SK-N-DZ (cell line): ENCODE data around the gene CCIN. TPM values are rescaled to one million over a fixed set of nuclear protein-coding genes. Genes with fewer than 3 reads are reported as not detected.
A peak's percentile ranks its signal among the peaks of the same experiment; 100 is the strongest.
"Not testable (repeated sequence)": the region's sequence is repeated elsewhere in the genome, so short reads cannot be mapped to it uniquely, and the experiment has no call there.

Experiments
- DNase-seq: peaks from one replicate; pipeline ENCODE4 v3.0.0-alpha.2; 2015; ENCODE audit warnings: low spot score
- polyA plus RNA-seq, 2 experiments: library from polyadenylated mRNA; depleted of rRNA; stranded (reverse); fragments of >200 nt; gene quantifications; 2 replicates each; pipeline ENCODE4 v1.2.3, GENCODE V29; 2014

Gene CCIN
- polyA plus RNA-seq (2014; cell fraction: cytosol; rRNA removed) = 0.06 TPM in 1 of 2 replicates, not detected in the other
- 0.09 TPM in 1 of 2 replicates, not detected in the other for polyA plus RNA-seq (2014; cell fraction: nucleus; rRNA removed)

GRCh38 chr9:36169166-36169565 lies at the start of gene CCIN:
CCIN (plus strand) TSS chr9:36169388; CDS start chr9:36169503, 115 bp downstream.
- no peak for DNase-seq

- DNase-seq = no peak
These were observed 49.7 kb upstream of the CCIN start for GRCh38 chr9:36119476-36119875.

DNA sequence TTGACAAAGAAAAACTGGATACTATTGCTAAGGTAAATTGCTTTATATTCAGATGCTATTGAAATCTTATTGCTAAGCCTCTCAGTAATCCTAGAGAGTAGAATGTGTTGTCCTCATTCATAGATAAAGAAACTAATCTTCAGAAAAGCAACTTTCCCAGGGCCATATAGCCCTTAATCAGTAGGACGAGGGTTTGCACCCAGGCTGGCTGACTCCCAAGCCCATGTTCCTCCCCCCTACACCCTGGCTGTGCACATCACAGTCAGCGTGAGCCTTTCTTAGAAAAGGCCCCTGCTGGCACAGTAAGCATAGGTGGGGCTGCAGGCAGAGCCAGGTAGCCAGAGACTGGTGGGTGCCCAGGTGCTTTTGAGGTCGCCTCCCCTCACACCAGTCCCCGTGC lies 48.5 kb upstream of the CCIN start:
- DNase-seq = no peak

GRCh38 chr9:36121971-36122370 lies 47.2 kb upstream of the CCIN start:
- no peak for DNase-seq

GRCh38 chr9:36123515-36123914 lies 45.7 kb upstream of the CCIN start:
- DNase-seq = no peak

GRCh38 chr9:36125062-36125855 lies 43.9 kb upstream of the CCIN start:
- no peak for DNase-seq

DNA sequence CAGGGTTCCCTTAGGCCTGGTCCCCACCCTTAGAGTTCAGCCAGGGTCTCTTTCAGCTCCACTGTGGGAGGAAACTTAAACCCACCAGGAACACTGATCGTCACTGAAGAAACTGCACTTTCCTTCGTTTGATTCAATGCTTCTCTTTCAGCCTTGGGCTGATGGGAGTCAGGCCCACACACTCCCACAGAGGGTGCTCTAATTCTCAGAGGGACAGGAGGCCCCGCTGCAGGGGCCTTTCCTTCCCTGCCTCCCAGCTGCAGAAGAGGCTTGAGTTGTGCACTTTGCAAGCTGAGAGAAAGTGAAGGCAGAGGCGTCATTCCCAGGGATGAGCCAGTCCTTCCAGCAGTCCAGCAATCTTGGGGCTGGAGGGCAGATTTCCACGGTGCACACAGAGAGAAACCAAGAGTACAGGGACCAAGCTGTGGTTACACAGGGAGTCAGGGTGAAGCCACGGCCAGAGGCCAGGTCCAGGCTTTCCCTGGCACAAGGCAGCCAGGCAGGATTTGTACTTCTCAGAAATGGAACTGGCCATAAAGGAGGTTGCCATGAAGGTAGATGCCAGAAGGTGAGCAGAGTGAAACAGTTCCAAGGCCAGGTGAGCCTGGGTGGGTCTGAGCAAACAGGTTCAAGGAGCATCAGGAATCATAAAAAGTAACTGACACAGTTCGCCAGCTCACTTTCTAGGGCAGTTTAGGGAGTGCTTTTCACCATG lies 43.0 kb upstream of the CCIN start:
- no peak for DNase-seq

DNA sequence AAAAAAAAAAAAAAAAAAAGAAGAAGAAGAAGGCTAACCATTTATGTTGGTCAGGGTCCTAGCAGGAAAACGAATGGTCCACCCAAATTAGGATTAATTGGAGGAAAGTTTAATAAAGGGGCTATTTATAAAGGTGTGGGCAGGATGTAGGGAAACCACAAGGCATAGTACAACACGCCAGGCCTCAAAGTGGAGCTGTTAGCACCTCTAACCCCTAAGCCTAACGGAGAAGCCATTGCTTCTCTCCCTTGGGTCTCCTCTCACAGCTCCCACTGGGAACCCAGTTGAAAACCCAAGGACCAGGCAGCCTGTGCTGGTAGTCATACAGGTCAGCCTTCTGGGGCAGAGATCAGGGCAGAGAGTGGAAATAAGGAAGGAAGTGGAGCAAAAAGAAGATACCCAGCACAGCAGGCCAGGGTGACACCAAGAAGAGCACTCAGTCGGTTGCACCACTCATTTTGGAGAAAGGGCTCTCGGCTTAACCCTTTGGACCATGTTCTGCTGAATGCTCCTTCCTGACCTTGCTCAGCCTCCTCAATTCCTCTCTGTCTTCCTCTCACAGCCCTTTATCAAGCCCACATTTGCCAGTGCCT lies 41.4 kb upstream of the CCIN start:
- no peak for DNase-seq

DNA sequence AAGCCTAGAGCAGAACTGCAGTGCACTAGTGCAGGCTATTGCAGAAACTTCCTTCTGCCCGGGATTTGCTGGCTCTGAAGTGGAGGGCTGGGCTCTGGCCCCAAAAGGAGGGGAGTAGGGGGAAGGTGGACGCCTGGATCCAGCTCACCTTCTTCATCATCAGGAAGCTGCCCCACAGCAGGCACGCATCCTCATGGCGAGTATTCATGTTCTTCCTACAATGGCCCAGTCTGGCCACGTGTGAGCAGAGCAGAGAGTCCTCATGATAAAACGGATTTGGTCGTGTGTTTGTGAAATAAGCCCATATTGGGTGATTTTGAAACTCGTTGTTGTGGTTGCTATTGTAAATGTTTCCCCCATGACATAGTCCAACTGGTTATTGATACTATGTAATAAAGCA lies 40.8 kb upstream of the CCIN start:
- DNase-seq = no peak

DNA sequence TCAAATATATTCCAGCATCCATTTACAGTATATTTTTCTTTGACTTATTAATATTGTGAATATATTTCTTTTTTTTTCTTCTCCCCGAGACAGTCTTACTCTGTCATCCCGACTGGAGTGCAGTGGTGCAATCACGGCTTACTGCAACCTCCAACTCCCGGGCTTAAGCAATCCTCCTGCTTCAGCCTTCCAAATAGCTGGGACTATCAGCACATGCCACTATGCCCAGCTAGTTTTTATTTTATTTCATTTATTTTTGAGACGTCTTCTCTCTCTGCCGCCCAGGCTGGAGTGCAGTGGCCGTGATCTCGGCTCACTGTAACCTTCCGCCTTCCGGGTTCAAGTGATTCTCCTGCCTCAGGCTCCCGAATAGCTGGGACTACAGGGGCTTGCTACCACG lies 40.0 kb upstream of the CCIN start:
- DNase-seq = no peak

- DNase-seq = not testable (repeated sequence)
These were observed 37.5 kb upstream of the CCIN start for GRCh38 chr9:36131666-36132065.

GRCh38 chr9:36132086-36132485 lies 37.1 kb upstream of the CCIN start:
- no peak for DNase-seq

DNA sequence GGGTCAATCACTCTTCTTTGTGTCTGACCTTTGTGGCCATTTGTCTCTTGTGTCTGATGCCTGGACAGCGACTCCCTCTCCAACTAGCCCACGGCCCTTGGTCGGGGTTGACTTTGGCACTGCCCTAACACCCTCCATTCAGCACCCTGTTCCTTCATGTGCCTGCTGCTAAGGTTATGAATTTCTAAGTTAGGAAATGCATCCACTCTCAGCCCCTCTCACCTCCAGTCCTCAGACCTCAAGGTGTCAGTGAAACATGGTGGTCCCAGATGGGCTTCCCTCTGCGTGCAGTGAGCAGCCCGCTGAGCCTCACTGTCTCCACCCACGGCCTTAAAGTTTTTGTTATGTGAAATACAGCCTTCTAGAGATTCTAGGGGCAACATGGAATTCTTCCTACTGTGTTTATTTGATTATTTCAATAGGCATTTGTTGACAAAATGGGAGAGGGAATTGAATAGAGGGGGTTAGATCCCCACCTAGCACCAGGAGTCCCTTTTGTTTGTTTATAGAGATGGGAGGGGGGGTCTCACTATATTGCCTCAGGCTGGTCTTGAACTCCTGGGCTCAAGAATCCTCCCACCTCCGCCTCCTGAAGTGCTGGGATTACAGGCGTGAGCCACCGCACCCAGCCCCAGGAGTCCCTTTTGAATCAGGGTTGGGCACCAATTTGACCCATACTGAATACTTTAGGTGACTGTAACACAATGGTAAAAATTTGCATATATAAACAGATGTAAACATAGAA lies 34.3 kb upstream of the CCIN start:
- no peak for DNase-seq

DNA sequence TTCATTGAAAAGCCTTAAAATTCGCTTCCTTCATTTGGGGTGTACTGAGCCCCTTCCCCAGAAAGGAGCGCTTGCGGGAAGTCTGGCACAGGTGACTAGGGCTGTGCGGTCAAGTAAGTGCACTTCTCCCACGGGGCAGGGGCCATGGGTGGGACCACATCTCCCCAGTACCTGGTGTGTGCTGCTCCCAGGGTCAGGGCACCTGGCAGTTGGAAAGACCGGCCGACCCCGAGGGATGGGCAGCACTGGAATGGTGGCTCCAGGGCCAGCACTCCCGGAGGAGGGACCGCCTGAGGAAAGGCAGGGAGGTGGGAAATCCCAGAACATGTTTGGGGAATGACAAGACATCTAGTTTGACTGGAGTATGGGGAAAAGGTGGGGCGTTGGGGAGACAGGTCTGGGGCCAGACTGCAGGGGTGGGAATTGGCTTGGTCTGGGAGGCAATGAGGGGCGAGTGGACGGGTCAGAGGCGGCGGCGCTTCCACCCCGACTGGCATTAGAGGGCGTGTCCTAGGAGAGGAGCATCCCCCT lies 33.4 kb upstream of the CCIN start:
- no peak for DNase-seq

DNA sequence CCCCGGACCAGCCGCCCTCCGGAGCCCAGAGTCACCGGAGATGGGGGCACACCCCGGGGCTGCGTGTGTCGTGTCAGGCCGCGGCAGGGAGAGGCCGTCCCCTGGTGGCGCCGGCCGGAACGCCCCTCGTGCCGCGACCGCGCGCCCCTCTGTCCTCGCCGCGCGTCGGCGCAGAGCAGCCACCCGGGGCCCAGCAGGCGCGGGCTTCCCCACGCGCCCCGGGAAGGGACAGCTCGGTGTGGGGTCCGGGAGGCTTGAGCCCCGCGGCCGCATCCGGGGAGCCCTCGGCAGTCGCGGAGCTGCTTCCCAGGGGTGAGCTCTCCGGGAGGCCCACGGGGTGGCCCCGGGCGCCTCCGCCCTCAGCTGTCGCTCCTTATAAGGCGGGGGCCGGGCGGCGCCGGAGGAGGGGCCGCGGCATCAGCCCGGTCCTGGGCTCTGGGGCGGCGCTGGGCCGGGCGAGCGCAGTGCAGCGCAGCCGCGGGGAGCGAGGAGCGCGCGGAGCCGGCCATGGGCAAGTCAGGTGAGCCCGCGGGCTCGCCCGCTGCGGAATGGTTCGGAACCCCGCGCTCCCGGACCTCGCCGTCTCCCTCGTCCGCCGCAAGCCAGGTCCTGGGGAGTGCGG lies 32.8 kb upstream of the CCIN start, which contains the start of gene GLIPR2:
TSS of gene GLIPR2 (plus strand) at position 462 of the 622 bp plus-strand sequence. CDS start at position 508, 46 bp downstream.
- peak; percentile 63 for DNase-seq

GRCh38 chr9:36136894-36137391 lies 32.2 kb upstream of the CCIN start:
- DNase-seq = no peak

DNA sequence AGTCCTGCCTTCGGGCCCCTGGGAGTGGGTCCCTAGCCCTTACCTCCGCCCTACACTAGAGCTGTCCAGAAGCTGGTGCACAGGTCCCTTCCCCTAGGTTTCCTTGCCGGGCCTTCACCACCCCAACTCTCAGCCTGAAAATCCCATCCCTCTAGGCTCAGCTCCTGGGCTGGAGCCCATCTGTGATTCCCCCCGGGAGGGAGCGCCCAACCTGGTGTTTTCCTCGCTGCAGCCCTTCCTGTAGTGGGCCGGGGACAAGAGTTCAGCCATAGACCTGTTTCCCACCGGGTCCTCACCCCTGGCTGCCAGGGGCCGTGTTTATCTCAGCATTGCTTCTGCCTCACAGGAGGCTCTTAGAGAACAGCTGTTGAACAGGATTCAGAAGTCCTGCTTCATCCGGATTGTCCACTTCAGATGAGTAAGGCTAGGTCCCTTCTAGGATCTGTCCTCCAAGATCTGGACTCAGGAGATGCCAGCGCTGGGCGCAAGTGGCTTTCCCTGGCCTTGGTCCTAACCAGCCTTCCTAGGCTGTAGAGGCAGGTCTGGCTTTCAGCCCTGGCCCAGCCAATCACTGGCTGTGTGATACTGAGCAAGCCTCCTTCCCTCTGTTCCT lies 31.7 kb upstream of the CCIN start:
- peak; percentile 42 for DNase-seq

DNA sequence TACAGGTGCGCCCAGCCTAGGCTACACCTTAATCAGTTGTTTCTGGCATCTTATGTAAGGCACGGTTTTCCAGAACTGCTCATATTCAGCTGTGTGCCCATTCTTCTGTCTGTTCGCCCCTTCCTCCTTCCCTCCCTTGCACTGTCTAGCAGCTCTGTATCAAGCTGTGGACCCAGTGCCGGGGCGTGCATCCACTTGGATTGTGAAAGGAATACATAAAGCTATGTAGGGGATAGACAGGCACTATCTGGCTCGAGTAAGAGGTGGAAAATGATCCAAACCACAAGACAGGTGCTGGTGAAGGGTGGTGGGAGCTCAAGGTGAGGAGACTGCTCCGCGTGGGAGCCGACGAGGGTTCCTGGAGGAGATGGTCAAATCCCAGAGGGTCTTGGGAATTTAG lies 30.7 kb upstream of the CCIN start:
- DNase-seq = no peak

- DNase-seq = no peak
These were observed 30.3 kb upstream of the CCIN start for GRCh38 chr9:36138901-36139300.
